GM12878 (cell line): ENCODE results near the gene BBS1. TPM values are rescaled to one million over a fixed set of nuclear protein-coding genes. Genes with fewer than 3 reads are reported as not detected.
"Not testable (repeated sequence)": the region's sequence is repeated elsewhere in the genome, so short reads cannot be mapped to it uniquely, and the experiment has no call there.

Experiments used
- ATAC-seq: fragments of 200-7000 bp; cut with Tn5 transposase; 3 replicates; pipeline ENCODE4 v1.9.1; 2020; ENCODE audit warnings: mild to moderate bottlenecking, moderate library complexity
- BruUV-seq: library from RNA; stranded (reverse); fragments of 400-500 nt; replicated peaks from 2 replicates; lab custom pipeline; 2021; lab: Mats Ljungman, UMichigan
- CTCF ChIA-PET: fragments of 300-600 bp; sonication (Branson Sonifier 250); formaldehyde crosslinking; extraction: SDS; loops from one replicate; lab custom pipeline; 2021; ENCODE audit warnings: inconsistent platforms; lab: Yijun Ruan, JAX
- POLR2A ChIA-PET: fragments of 350-600 bp; formaldehyde crosslinking; extraction: SDS; loops from one replicate; lab custom pipeline; 2021; ENCODE audit warnings: inconsistent platforms; lab: Charles Lee
- RAD21 ChIA-PET: fragments of 300-600 bp; sonication (Branson Sonifier 250); formaldehyde crosslinking; loops from one replicate; lab custom pipeline; 2023; ENCODE audit warnings: antibody characterized with exemption; ENCODE audit not compliant: unreplicated experiment; lab: Charles Lee
- SMC1A ChIA-PET: fragments of 300-600 bp; sonication (Branson Sonifier 250); formaldehyde crosslinking; loops from one replicate; lab custom pipeline; 2023; ENCODE audit not compliant: unreplicated experiment, uncharacterized antibody; lab: Charles Lee
- DNase-seq: peaks from one replicate; pipeline ENCODE4 v3.0.0-alpha.2; 2011; ENCODE audit warnings: low read depth, low spot score
- FAIRE-seq: peaks from 3 replicates; lab custom pipeline; 2011; peaks lifted over from hg19 to GRCh38; lab: Jason Lieb, UNC
- H2AFZ ChIP-seq: 2 replicates; pipeline ENCODE4 v1.6.0; 2011; ENCODE audit warnings: low read depth, low read length, control low read depth; ENCODE audit not compliant: control insufficient read depth
- H3K27ac ChIP-seq: 2 replicates; pipeline ENCODE4 v1.5.1; 2011; ENCODE audit warnings: control low read depth; ENCODE audit not compliant: control insufficient read depth, insufficient read depth
- H3K27me3 ChIP-seq, 2 experiments: replicated peaks in 1 of 2; 2 replicates each; pipeline versions ENCODE4 v1.6.0 to v1.6.1; 2011; ENCODE audit warnings: low read length in 1 of 2; ENCODE audit not compliant: control insufficient read depth in 2 of 2, insufficient read depth in 2 of 2
- H3K36me3 ChIP-seq, 2 experiments: 2 replicates each; pipeline ENCODE4 v1.5.1; 2011; ENCODE audit warnings: low read length in 1 of 2; ENCODE audit not compliant: control insufficient read depth in 2 of 2, insufficient read depth in 2 of 2
- H3K4me1 ChIP-seq: 2 replicates; pipeline ENCODE4 v1.6.1; 2011; ENCODE audit warnings: mild to moderate bottlenecking, low read length, moderate library complexity, mixed read lengths; ENCODE audit not compliant: control insufficient read depth, insufficient read depth
- H3K4me2 ChIP-seq: 2 replicates; pipeline ENCODE4 v1.6.0; 2011; ENCODE audit warnings: control low read depth; ENCODE audit not compliant: control insufficient read depth, insufficient read depth
- H3K4me3 ChIP-seq: fragments of 200-600 bp; sonication (generic); 2 replicates; pipeline ENCODE4 v1.5.1; 2016
- H3K79me2 ChIP-seq: 2 replicates; pipeline ENCODE4 v1.6.0; 2011; ENCODE audit warnings: low read length; ENCODE audit not compliant: control insufficient read depth, insufficient read depth
- H3K9ac ChIP-seq: 2 replicates; pipeline ENCODE4 v1.8.0; 2011; ENCODE audit warnings: low read length, control low read depth, mixed read lengths; ENCODE audit not compliant: control insufficient read depth, insufficient read depth
- H3K9me3 ChIP-seq: replicated peaks from 3 replicates; pipeline ENCODE4 v1.5.1; 2011; ENCODE audit warnings: mild to moderate bottlenecking, low read length; ENCODE audit not compliant: control insufficient read depth, insufficient read depth
- H4K20me1 ChIP-seq: 2 replicates; pipeline ENCODE4 v1.6.0; 2011; ENCODE audit not compliant: control insufficient read depth, insufficient read depth
- ASH2L ChIP-seq: fragments of 300-600, 200-600 bp; sonication (generic); IDR thresholded peaks from 2 replicates; pipeline ENCODE4 v1.6.1; 2017; ENCODE audit warnings: low read depth, mild to moderate bottlenecking, borderline replicate concordance
- FOXM1 ChIP-seq: IDR thresholded peaks from 2 replicates; pipeline ENCODE4 v1.6.1; 2012; ENCODE audit warnings: low read depth, mild to moderate bottlenecking, inconsistent platforms, low read length, moderate library complexity
- NR2F1 ChIP-seq: fragments of 450-650 bp; conservative IDR thresholded peaks from 2 replicates; pipeline ENCODE4 v1.6.1; 2017; ENCODE audit warnings: mild to moderate bottlenecking
- POLR2A ChIP-seq: IDR thresholded peaks from 2 replicates; pipeline ENCODE4 v1.6.1; 2011; ENCODE audit warnings: low read depth, mild to moderate bottlenecking, low read length
- SREBF2 ChIP-seq: IDR thresholded peaks from 2 replicates; pipeline ENCODE4 v1.6.1; 2012; ENCODE audit warnings: mild to moderate bottlenecking, low read length
- SUPT20H ChIP-seq: IDR thresholded peaks from 2 replicates; pipeline ENCODE4 v1.6.1; 2011; ENCODE audit warnings: low read depth, mild to moderate bottlenecking, low read length, moderate library complexity, borderline replicate concordance; ENCODE audit not compliant: control insufficient read depth
- TCF12 ChIP-seq: IDR thresholded peaks from 2 replicates; pipeline ENCODE4 v1.6.1; 2011; ENCODE audit warnings: low read depth, mild to moderate bottlenecking, low read length
- ZSCAN29 ChIP-seq: fragments of 450-650 bp; IDR thresholded peaks from 2 replicates; pipeline ENCODE4 v1.6.1; 2017; ENCODE audit warnings: mild to moderate bottlenecking, moderate library complexity
- WGBS: methylation state at CpG from one replicate; pipeline ENCODE4 v1.1.6; 2016; ENCODE audit warnings: low lambda C conversion rate; ENCODE audit not compliant: insufficient replicate concordance, insufficient coverage; ENCODE audit errors: missing lambda C conversion rate; 5-methylcytosine and 5-hydroxymethylcytosine counted together
- in situ Hi-C: fragments of 300-500 bp; cut with MboI; formaldehyde crosslinking; loops from 9 replicates; pipeline ENCODE4 v1.14.3; 2018; ENCODE audit warnings: mixed read lengths
- intact Hi-C: fragments of 100-400 bp; cut with micrococcal nuclease; formaldehyde crosslinking; loops from one replicate; pipeline ENCODE4 v1.14.2; 2022; ENCODE audit not compliant: unreplicated experiment
- polyA plus RNA-seq, 11 experiments: library from polyadenylated mRNA; depleted of rRNA in 4 of 11; unstranded in 6 of 11; stranded (reverse) in 5 of 11; fragments of >200 nt; fragmentation: Nextera tagmentation in 4 of 11; fragmentation: Illumina TruSeq in 1 of 11; extraction: Ambion mirVana in 4 of 11; extraction: Trizol in 1 of 11; gene quantifications; 1 replicate in 1 of 11; 2 replicates in 10 of 11; pipeline versions ENCODE4 v1.2.1 to v1.2.3, GENCODE V29; 2011 to 2016; ENCODE audit warnings: inconsistent platforms in 2 of 11, missing spikeins in 2 of 11, low read depth in 1 of 11
- total RNA-seq, 4 experiments: library from RNA; depleted of rRNA in 3 of 4; stranded (reverse); fragments of >200 nt in 3 of 4; fragmentation: Illumina TruSeq in 1 of 4; extraction: Trizol in 1 of 4; gene quantifications; 2 replicates each; pipeline versions ENCODE4 v1.2.1 to v1.2.3, GENCODE V29; 2013 to 2021

BBS1 gene
- total and polyA plus RNA-seq, 10 of the 15 experiments (the other 5 are each of a cell fraction or from before 2014, with no cell fraction given) = 2.5 to 14.7 (median 8.7) TPM

DNA sequence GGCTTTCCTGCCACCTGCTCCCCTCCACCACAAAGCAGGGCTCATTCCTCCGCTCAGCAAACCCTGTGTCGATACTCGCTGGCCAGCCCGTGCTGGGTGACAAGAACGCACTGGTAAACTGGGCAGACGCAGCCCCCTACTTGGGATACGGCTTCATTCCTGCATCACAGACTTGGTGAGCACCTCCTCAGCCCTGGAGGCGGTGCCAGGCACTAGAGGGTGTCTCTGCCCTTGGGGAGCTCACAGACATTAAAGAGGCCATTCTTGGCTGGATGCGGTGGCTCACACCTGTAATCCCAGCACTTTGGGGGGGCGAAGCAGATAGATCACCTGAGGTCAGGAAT is 29.4 kb downstream of the BBS1 start (continued):
- no peak for TF ChIP-seq SUPT20H
- no peak for TF ChIP-seq SREBF2
- no peak for TF ChIP-seq NR2F1
- no peak for TF ChIP-seq ASH2L
- no peak for TF ChIP-seq ZSCAN29
- no peak for TF ChIP-seq FOXM1

DNA sequence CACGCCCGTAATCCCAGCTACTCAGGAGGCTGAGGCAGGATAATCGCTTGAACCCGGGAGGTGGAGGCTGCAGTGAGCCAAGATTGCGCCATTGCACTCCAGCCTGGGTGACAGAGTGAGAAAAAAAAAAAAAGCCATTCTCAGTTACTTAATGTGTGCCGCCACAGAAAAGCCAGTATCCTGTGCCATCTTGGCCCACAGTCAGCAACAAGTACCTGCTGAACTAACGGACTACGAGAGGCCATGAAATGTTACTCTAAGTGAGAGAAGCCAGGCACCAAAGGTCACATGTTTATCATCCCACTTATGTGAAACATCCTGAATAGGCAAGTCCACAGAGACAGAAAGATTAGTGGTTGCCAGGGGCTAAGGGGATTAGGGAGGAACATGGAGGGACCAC is 30.2 kb downstream of the BBS1 start:
- H3K9ac ChIP-seq, H2AFZ ChIP-seq, H3K79me2 ChIP-seq, H3K4me1 ChIP-seq, H3K27me3 ChIP-seq, H3K4me2 ChIP-seq, RAD21 ChIA-PET, intact Hi-C loops, H3K4me3 ChIP-seq, CTCF ChIA-PET, SMC1A ChIA-PET, DNase-seq, POLR2A ChIA-PET, H4K20me1 ChIP-seq, H3K36me3 ChIP-seq, in situ Hi-C loops, H3K9me3 ChIP-seq, FAIRE-seq, ATAC-seq, BruUV-seq, H3K27ac ChIP-seq: not testable (repeated sequence)
- 97% methylated on average over 8 of the region's 8 CpGs for WGBS

- Histone ChIP-seq H3K4me3 (no peak overlapping the region), H3K4me2 (no peak overlapping the region), H3K79me2 (peaks cover 2% of the 10 kb centered on the region), H3K9ac (no peak overlapping the region), H2AFZ (no peak overlapping the region), H3K4me1 (peaks cover 10% of the 10 kb centered on the region), H4K20me1 (no peaks in the 10 kb centered on the region), H3K9me3 (no peaks in the 10 kb centered on the region), H3K27ac (no peak overlapping the region), H3K36me3 (peaks cover 0 to 3% of the 10 kb centered on the region in 2 experiments; a peak in 1 of 4 replicates), H3K27me3 (no peaks in the 10 kb centered on the region)
- POLR2A ChIA-PET = interaction anchor here (0.6 kb wide), 1 partner anchor 26 kb away, joined by 3 read pairs; the partner anchor contains the start of gene CTSF
- RAD21 ChIA-PET = no interaction called here
- CTCF ChIA-PET = no interaction called here
- SMC1A ChIA-PET = interaction anchor here (5.6 kb wide), 1 partner anchor 136 kb away, joined by 37 read pairs; the partner anchor contains the start of gene RBM4B
- FAIRE-seq = no peak
- TF ChIP-seq POLR2A (0 out of 2 replicates have a peak, but pooled peaks have one; percentile 18), TCF12 (no peak)
- no TSS peak for BruUV-seq
- in situ Hi-C loops = no loop called here
- 74% methylated on average over 4 of the region's 4 CpGs for WGBS
- ATAC-seq = no peak
- intact Hi-C loops = no loop called here
- DNase-seq = no peak
These were observed 31.5 kb downstream of the BBS1 start for GRCh38 chr11:66541892-66542291.
